GM18861 (cell line): ENCODE results near the gene MRTFA.

Experiments
- ATAC-seq: cut with Tn5 transposase; IDR thresholded peaks from one replicate; pipeline ENCODE4 v1.9.1; 2021; ENCODE audit not compliant: unreplicated experiment

The MRTFA gene

GRCh38 chr22:40433416-40434090, 203.0 kb downstream of the MRTFA start:
- ATAC-seq = no peak

DNA sequence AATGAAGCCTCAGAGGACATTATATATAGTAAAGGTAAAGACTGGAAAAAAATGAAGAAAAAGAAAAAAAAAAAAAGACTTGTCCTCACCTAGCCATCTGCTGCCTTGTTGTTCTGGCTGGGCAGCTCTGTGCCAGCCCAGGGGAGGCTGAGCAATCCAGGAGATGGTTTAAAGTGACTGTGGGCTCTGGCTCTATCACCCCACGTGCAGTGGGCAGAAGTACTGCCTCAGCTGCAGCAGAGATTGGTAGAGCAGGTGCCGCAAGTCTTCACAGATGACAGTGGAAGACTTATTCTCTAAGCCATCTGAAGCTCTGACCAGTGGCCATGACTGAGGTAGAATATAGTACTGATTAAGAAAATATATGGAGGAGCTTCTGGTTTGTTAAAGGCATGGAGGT, 203.9 kb downstream of the MRTFA start:
- ATAC-seq = no peak

GRCh38 chr22:40432157-40432556, 204.4 kb downstream of the MRTFA start:
- ATAC-seq = no peak

- no peak for ATAC-seq
These were observed 205.5 kb downstream of the MRTFA start for GRCh38 chr22:40430991-40431390.

- no peak for ATAC-seq
These were observed 207.0 kb downstream of the MRTFA start for GRCh38 chr22:40429481-40429880.

GRCh38 chr22:40428796-40429195, 207.7 kb downstream of the MRTFA start:
- ATAC-seq = no peak

DNA sequence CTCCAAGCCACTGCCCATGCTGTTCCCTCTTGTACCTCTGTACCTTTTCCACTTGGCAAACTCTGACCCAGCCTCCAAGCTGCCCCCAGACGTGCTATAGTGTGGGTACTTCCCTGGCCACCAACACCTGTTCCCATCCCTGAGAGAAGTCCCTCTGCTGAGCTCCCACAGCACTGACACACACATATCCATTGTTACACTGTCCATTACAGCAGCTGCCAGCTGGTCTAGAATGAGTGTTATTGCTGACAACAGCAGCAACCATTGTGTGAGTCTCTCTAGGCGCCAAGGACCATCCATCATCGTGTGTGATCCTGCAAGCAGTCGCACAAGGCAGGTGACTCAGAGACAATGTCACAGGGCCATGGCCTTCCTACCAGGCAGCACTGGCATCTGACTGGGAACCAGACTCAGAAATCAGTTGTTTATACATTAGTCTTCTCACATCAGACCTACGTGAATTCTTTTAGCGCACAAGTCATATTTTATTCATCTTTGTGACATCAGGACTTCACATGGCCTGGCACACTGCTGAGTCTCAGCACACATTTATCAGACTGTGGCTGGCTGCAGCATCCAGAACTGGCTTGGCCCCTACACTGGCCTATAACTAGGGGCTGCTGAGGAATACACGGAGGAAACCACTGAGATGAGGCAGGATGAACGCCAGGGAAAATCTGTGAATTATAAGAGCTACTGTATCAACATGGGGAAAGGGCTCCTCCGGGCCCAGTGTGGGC, 209.8 kb downstream of the MRTFA start:
- no peak for ATAC-seq

DNA sequence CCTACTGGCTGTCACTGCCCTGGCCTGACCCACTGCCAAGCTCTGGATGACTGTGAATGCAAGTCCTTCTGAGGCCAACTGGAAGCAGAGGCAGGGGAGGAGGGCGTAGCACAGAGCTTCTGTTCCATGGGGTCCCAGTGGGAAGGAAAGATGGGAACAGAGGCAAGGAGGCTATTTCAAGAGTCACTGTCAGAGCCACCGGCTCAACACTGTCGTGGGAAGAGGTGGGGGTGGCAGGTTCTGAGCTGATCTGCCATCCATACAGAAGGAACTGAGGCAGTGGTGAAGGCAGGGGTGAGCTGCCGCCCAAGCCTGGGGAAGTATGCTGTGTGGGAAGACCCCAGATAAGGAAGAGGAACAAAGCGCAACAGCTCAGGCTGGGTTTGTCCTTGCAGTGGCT, 211.4 kb downstream of the MRTFA start:
- ATAC-seq = no peak

- ATAC-seq = no peak
These were observed 212.5 kb downstream of the MRTFA start for GRCh38 chr22:40423882-40424640.

DNA sequence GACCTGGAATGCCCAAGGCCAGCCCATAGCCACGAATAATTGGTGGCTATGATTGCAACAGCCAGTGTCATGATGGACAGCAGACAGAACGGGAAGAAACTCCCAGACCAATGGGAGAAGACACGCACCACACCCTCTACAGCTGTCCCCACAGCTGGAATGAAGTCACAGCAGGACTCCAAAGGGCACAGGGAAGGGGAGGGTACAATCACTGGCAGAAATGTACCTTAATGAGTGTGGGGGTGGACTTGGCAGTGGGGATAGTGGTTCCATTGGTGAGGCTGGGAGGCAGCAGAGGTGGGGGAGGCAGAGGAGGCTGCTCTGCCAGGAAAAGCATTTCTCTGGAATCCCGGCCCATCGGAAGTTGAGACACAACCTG, 213.2 kb downstream of the MRTFA start:
- no peak for ATAC-seq

DNA sequence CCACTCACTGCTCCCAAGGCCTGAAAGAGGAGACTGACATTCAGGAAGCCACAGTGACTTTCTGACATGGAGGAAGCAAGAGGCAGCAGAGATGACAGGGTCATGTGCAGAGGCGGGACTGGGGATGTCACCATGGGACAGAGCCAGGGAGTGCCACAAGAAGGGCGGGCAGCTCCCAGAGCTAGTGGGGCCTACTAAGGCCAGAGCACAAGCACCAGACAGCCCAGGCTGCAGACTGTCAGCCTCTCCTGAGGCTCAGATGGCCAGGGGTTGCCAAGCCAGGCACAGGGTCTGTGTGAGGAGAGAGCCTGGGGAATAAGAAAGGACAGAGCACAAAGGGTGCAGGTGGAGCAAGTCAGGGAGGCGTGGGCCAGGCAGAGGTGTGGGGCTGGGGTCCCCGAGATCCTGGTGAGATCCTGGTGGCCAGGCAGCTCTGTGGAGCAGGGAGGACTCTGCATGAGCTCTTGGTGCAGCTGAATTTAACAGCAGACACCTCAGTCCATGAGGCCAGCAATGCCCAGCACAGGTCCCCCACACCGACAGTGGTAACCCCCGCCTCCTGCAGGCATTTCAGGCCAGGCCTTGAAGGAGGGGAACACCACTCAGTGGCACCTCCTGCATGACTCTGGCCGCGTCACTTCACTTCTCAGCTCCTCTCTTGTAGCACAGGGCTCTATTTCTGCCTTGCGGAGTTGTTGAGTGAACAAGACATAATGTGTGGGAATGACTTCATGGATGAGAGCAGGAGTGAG, 213.8 kb downstream of the MRTFA start:
- ATAC-seq = no peak

DNA sequence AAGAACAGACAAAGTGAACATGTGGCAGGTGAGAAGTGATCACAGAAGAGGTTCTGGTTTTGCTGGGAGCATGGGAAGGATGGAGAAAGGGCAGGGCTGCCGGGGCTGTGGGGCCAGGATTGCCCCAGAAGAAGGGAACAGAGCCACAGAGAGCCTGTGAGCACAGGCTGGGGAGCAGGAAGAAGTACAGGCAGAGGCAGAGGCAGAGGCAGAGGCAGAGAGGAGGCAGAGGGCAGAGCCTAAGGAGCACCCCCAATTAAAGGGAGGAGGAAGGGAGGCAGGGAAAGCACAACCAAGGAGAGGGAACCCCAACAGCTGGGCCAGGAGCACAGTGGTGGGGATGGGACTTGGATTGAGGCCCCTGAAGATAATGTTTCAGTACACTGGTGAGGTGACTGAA, 214.6 kb downstream of the MRTFA start:
- ATAC-seq = no peak

GRCh38 chr22:40421082-40421350, 215.5 kb downstream of the MRTFA start:
- no peak for ATAC-seq

DNA sequence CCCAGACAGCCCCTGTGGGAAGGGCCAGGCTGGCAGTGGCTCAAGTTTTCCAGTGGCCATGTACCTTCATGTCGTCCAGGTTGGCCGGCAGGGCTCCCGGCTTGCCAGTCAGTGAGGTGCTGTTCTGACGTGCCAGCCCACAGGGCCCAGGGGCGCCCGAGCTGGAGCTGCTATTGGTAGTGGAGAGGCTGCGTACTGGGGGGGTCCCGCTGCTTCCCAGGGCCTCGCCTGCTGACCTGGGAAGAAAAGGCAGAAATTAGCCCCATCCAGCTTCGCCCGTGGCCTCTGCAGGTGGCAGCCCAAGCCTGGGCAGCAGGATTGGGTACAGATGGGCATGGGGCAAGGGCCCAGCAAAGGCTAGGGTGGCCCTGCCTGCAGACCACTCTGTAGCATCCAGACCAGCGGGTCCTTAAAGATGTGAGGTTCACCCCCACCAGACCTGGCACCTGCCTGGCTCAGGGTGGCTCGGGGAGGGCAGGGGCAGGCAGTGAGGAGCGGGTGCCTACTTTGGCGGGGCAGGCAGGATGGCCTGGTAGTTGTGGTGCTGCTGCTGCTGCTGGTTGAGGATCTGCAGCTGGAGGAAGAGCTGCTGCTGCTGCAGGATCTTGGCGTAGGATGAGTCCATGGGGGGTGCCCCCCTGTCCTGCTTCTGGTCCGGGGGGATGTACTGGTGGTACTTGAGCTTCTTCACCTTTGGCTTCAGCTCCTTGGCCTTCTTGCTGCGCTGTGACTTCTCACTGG, 216.0 kb downstream of the MRTFA start:
- ATAC-seq = no peak

- ATAC-seq = no peak
These were observed 216.8 kb downstream of the MRTFA start for GRCh38 chr22:40419718-40420117.

DNA sequence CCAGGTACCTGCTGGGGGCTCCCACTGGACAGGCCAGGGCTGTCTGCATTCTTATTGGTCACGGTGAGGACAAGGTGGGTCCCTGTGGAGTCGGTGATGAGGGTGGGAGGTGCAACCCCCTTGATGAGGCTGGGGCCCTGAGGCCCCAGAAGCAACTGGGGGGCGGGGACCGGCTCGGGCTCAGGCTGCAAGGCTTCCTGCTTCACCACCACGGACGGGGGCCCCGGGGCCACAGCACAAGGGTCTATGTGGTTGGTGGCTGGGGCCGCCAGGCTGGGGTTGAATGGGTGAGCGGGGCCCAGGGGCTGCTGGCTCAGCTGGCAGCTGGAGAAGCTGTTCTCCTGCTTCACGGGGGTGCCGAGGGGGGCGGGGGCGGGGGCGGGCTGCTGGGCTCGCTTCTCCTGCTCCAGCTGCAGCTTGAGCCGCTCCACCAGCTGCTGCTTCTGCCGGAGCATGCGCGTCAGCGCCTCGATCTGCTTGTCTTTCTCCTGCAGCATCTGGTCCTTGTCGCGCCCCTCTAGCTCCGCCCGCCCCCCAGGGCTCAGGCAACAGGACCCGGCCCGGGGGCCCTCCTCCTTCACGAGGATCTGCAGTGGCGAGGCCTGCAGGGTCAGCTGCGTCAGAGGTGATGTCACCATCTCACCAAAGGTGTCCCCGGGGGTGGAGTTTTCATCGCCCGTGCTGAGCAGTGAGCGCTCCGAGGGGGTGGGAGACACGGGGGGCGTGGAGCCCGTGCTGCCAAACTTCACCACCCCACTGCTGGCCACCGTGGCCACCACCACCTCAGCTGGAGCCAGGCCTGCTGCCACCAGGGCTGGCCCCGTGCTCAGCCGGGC, 217.9 kb downstream of the MRTFA start:
- no peak for ATAC-seq

DNA sequence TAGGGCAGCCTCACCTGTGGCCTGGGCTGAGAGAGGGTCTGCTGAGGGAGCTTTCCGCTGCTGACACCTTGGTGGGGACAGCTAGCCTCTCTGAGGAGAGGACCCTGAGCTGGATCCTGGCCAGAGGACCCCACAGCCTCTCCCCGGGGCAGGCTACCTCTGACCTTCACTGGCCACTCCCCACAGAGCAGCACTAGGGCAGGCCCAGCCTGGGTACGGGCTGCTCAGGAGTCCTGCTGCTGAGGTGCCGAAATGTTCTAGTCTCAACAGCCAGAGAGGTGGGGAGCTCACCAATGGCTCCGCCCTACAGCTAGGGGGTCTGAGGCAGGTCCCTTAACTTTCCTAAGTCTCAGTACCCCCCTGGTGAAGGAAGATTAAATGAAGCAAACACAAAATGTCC, 218.6 kb downstream of the MRTFA start:
- ATAC-seq = no peak

- ATAC-seq = no peak
These were observed 219.5 kb downstream of the MRTFA start for GRCh38 chr22:40417041-40417440.

DNA sequence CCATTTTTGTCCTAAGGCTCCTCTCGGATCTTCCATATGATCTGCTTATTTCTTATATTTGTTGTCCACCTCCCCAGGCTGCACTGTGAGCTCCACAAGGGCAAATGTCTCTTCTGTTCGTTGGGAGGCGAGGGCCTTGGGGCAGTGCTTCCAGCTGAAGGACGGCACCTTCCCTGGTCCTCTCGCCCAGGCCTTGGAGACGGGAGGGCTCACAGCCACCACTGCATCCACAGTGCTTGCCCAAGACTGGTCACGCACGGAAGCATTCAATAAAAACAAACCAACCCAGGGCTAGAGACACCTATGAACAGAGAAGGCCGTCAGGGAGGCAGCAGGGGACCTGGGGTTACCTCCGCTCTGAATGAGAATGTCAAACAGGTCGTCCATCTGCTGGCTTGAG, 219.9 kb downstream of the MRTFA start:
- no peak for ATAC-seq

DNA sequence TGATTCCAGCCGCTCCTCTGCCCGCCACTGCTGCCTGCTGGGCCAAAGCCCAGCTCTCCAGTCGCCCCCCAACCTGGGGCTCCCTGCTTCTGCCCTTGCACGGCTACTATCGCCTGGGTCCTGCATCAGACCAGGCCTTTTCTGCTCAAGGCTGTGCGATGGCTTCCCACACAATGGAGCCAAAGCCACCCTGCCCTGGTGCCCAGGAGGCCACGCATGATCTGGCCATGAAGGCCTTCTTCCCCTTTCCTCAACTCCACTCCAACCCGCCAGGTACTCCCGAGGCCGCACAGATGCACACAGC, 220.3 kb downstream of the MRTFA start:
- ATAC-seq = no peak
